Smooth muscle cell (in vitro differentiated cells): ENCODE results near the gene MUS81. TPM values are rescaled to one million over a fixed set of nuclear protein-coding genes. Genes with fewer than 3 reads are reported as not detected.

Source experiments
- DNase-seq: peaks from one replicate; lab custom pipeline; 2025; ENCODE audit not compliant: unreplicated experiment; lab: John Stamatoyannopoulos, UW
- H2AFZ ChIP-seq: fragments of 200-600 bp; sonication (generic); 2 replicates; pipeline ENCODE4 v1.6.0; 2016; ENCODE audit warnings: antibody characterized with exemption, low read depth, mild to moderate bottlenecking
- H3F3A ChIP-seq: fragments of 200-600 bp; sonication (generic); 2 replicates; pipeline ENCODE4 v1.6.0; 2017; ENCODE audit warnings: antibody characterized with exemption, low read depth
- H3K27ac ChIP-seq: fragments of 200-600 bp; sonication (generic); 2 replicates; pipeline ENCODE4 v1.5.1; 2016; ENCODE audit warnings: low read depth, mild to moderate bottlenecking
- H3K27me3 ChIP-seq: fragments of 200-600 bp; sonication (generic); 2 replicates; pipeline ENCODE4 v1.6.1; 2016; ENCODE audit warnings: low read depth, mild to moderate bottlenecking
- H3K36me3 ChIP-seq: fragments of 200-600 bp; sonication (generic); 2 replicates; pipeline ENCODE4 v1.5.1; 2016; ENCODE audit warnings: low read depth
- H3K4me1 ChIP-seq: fragments of 200-600 bp; sonication (generic); 2 replicates; pipeline ENCODE4 v1.5.1; 2016; ENCODE audit warnings: low read depth
- H3K4me2 ChIP-seq: fragments of 200-600 bp; sonication (generic); 2 replicates; pipeline ENCODE4 v1.6.0; 2016; ENCODE audit warnings: mild to moderate bottlenecking
- H3K4me3 ChIP-seq: fragments of 200-600 bp; sonication (generic); 2 replicates; pipeline ENCODE4 v1.5.1; 2016; ENCODE audit warnings: mild to moderate bottlenecking
- H3K79me2 ChIP-seq: fragments of 200-600 bp; sonication (generic); 2 replicates; pipeline ENCODE4 v1.6.0; 2016; ENCODE audit warnings: low read depth, mild to moderate bottlenecking
- H3K9ac ChIP-seq: fragments of 200-600 bp; sonication (generic); 2 replicates; pipeline ENCODE4 v1.6.0; 2016; ENCODE audit warnings: low read depth
- H3K9me3 ChIP-seq: fragments of 200-600 bp; sonication (generic); replicated peaks from 2 replicates; pipeline ENCODE4 v1.5.1; 2016; ENCODE audit warnings: low read depth
- H4K20me1 ChIP-seq: fragments of 200-600 bp; sonication (generic); 2 replicates; pipeline ENCODE4 v1.6.0; 2016; ENCODE audit warnings: low read depth
- WGBS: methylation state at CpG from one replicate; pipeline ENCODE4 v1.1.7; 2016; ENCODE audit warnings: low lambda C conversion rate; 5-methylcytosine and 5-hydroxymethylcytosine counted together
- polyA plus RNA-seq: library from polyadenylated mRNA; unstranded; fragments of >200 nt; fragmentation: Nextera tagmentation; extraction: Ambion mirVana; gene quantifications from 2 replicates; pipeline ENCODE4 v1.2.1, GENCODE V29; 2016
- total RNA-seq: library from RNA; depleted of rRNA; stranded (reverse); fragments of >200 nt; gene quantifications from 2 replicates; pipeline ENCODE4 v1.2.3, GENCODE V29; 2014
- TF ChIP-seq, protein P1 (sequence below): fragments of 200-600 bp; sonication (generic); IDR thresholded peaks from 2 replicates; pipeline ENCODE4 v1.5.1; 2017; ENCODE audit warnings: borderline replicate concordance, mild to moderate bottlenecking, antibody characterized with exemption; ENCODE audit not compliant: insufficient read depth, poor library complexity, severe bottlenecking

Gene MUS81
- total and polyA plus RNA-seq, 2 experiments from 2014 or later = 35.1 to 39.6 TPM

DNA sequence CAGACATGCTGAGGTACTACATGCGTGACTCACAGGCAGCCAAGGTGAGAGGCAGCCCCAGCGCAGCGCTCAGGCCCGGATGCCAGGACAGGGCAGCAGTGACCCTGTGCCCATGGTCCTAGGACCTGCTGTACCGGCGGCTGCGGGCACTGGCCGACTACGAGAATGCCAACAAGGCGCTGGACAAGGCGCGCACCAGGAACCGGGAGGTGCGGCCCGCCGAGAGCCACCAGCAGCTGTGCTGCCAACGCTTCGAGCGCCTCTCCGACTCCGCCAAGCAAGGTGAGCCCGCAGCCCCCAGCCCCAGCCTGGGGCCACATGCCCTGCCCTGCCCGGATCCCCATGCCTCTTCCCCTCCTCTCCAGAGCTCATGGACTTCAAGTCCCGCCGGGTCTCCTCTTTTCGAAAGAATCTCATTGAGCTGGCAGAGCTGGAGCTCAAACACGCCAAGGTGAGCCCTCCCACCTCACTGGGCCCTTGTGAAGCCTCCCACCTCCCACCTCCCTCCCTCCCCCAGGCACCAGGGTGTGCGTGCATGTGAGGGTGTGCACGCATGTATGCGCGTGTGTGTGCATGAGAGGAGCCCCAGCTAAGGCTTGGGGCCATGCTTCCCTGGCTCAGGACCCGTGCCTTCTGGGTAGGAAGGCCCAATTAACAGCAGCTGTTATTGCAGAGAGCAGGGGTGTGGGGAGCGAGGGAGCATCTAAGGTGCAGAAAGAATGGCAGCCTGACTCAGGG lies 7.6 kb upstream of the MUS81 start:
- peaks cover 10% of the 10 kb centered on the region for H3K36me3 ChIP-seq

DNA sequence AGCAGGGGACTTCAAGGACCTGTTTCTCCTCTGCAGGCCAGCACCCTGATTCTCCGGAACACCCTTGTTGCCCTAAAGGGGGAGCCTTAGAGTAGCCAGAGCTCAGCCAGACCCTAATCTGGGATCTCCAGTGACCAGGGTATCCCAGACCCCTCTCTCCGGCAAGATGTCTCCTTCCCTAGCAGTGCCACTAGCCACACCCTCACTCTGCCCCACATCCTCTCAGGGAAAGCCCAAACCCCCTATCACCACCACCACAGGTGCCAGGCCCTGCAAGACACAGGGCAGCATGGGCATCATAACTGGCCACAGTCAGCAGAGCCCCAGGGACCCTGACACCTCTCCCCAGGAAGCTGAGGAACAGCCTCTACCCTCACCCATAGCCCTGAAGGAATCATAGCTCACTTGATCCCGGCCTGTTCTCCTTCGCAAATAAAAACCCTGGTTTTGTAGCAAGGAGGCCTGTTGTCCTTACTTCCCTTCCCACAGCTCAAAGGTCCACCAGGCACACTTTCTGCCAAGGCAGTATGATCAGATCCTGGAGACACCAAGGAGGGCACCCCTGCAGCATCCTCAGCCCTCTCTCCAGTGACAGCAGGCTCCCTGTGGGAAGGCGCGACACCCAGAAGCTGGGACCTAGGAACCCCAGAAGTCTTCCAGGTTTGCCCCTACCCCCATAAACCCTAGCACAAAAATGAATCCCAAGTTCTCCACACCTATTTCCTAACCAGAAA lies 6.8 kb upstream of the MUS81 start:
- Histone ChIP-seq H3K36me3 (peaks cover 10% of the 10 kb centered on the region), H3K9me3 (no peaks in the 10 kb centered on the region), H3F3A (peaks cover 36% of the 10 kb centered on the region), H3K4me3 (no peak overlapping the region), H3K27ac (peak overlapping the region; percentile 37), H3K9ac (no peak overlapping the region), H4K20me1 (peaks cover 74% of the 10 kb centered on the region), H3K4me2 (no peak overlapping the region), H3K27me3 (no peaks in the 10 kb centered on the region), H3K79me2 (peaks cover 51% of the 10 kb centered on the region), H3K4me1 (peaks cover 8% of the 10 kb centered on the region), H2AFZ (no peak overlapping the region)
- DNase-seq = no peak
- TF ChIP-seq, protein P1, sequence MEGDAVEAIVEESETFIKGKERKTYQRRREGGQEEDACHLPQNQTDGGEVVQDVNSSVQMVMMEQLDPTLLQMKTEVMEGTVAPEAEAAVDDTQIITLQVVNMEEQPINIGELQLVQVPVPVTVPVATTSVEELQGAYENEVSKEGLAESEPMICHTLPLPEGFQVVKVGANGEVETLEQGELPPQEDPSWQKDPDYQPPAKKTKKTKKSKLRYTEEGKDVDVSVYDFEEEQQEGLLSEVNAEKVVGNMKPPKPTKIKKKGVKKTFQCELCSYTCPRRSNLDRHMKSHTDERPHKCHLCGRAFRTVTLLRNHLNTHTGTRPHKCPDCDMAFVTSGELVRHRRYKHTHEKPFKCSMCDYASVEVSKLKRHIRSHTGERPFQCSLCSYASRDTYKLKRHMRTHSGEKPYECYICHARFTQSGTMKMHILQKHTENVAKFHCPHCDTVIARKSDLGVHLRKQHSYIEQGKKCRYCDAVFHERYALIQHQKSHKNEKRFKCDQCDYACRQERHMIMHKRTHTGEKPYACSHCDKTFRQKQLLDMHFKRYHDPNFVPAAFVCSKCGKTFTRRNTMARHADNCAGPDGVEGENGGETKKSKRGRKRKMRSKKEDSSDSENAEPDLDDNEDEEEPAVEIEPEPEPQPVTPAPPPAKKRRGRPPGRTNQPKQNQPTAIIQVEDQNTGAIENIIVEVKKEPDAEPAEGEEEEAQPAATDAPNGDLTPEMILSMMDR = no peak
- 97% methylated on average over 6 of the region's 6 CpGs for WGBS

More for the DNA sequence above, 7.6 kb upstream of the MUS81 start:
- TF ChIP-seq, protein P1 = no peak
- Histone ChIP-seq H3K9ac (no peak overlapping the region), H3F3A (peaks cover 34% of the 10 kb centered on the region), H4K20me1 (peaks cover 71% of the 10 kb centered on the region), H3K4me3 (no peak overlapping the region), H2AFZ (no peak overlapping the region), H3K27me3 (no peaks in the 10 kb centered on the region), H3K4me2 (no peak overlapping the region), H3K79me2 (peaks cover 49% of the 10 kb centered on the region), H3K9me3 (no peaks in the 10 kb centered on the region), H3K27ac (no peak overlapping the region), H3K4me1 (peaks cover 8% of the 10 kb centered on the region)
- no peak for DNase-seq
- 98% methylated on average over 25 of the region's 33 CpGs for WGBS

DNA sequence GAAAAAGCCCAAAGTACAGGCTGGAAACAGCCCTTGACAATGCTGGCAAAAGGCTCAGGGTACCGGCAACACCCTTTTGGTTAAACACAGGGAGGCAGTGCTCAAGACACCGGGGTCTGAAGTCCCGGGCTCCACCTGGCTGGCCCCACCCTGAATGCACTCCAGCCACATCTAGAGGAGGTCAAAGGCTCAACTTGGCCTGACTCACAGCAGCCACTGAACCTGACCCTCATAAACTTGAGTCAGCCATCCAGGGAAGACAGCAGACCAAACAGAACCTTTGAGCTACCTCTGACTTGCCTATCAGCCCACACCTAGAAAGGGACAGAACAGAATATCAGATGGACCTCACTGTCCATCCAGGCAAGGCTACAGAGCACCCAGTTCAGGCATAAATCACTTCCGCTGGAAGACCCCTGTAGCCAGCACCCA lies 6.1 kb upstream of the MUS81 start:
- peaks cover 8% of the 10 kb centered on the region for H3K4me1 ChIP-seq
- H2AFZ ChIP-seq = no peak overlapping the region
- TF ChIP-seq, protein P1 = no peak
- H3K4me3 ChIP-seq = peak overlapping the region; percentile 5
- no peak for DNase-seq
- peaks cover 74% of the 10 kb centered on the region for H4K20me1 ChIP-seq
- H3F3A ChIP-seq = peaks cover 40% of the 10 kb centered on the region
- no peaks in the 10 kb centered on the region for H3K27me3 ChIP-seq
- 97% methylated on average over 4 of the region's 4 CpGs for WGBS
- H3K36me3 ChIP-seq = peaks cover 10% of the 10 kb centered on the region
- peak overlapping the region; percentile 37 for H3K27ac ChIP-seq
- no peak overlapping the region for H3K4me2 ChIP-seq
- peaks cover 51% of the 10 kb centered on the region for H3K79me2 ChIP-seq
- H3K9ac ChIP-seq = no peak overlapping the region
- no peaks in the 10 kb centered on the region for H3K9me3 ChIP-seq
